Pancreas (tissue), 10 donors: ENCODE measurements around the gene MED25. TPM values are rescaled to one million over a fixed set of nuclear protein-coding genes. Genes with fewer than 3 reads are reported as not detected.

Experiments used
- ATAC-seq, 4 donors: fragments of 200-7000 bp; cut with Tn5 transposase; one replicate each; pipeline versions ENCODE4 v1.8.0 to v1.9.1; 2020; ENCODE audit warnings: mild to moderate bottlenecking in 4 of 4, moderate library complexity in 4 of 4
- DNase-seq, 6 donors: peaks; one replicate each; pipeline ENCODE4 v3.0.0-alpha.2; 2020
- FAIRE-seq: peaks from 2 replicates; lab custom pipeline; 2012; peaks lifted over from hg19 to GRCh38; lab: Jason Lieb, UNC
- H3K27ac ChIP-seq, 4 donors: fragments of 200-600 bp; sonication (generic); 1 replicate in 3 of 4; 2 replicates in 1 of 4; pipeline versions ENCODE4 v1.5.0 to v1.8.0; 2020
- H3K27me3 ChIP-seq, 4 donors: fragments of 200-600 bp; one replicate each; pipeline ENCODE4 v1.8.0; 2021
- H3K36me3 ChIP-seq, 3 donors: fragments of 200-600 bp; sonication (generic) in 1 of 3; one replicate each; pipeline versions ENCODE4 v1.5.0 to v1.8.0; 2020 to 2021
- H3K4me1 ChIP-seq, 3 donors: fragments of 200-600 bp; one replicate each; pipeline ENCODE4 v1.8.0; 2021
- H3K4me3 ChIP-seq, 4 donors: fragments of 200-600 bp; sonication (generic) in 2 of 4; one replicate each; pipeline versions ENCODE4 v1.5.0 to v1.8.0; 2020 to 2021
- H3K9me3 ChIP-seq, 4 donors: fragments of 200-600 bp; one replicate each; pipeline ENCODE4 v1.8.0; 2021
- WGBS, 2 donors: extraction: QIAGEN DNeasy Blood & Tissue Kit; methylation state at CpG; one replicate each; pipeline ENCODE4 v1.1.7; 2013; 5-methylcytosine and 5-hydroxymethylcytosine counted together
- intact Hi-C, 3 donors: fragments of 100-400 bp; cut with DNase I; formaldehyde crosslinking; loops; one replicate each; pipeline versions ENCODE4 v1.11.1 to v1.14.2; 2022
- polyA plus RNA-seq, 2 donors: library from polyadenylated mRNA; stranded (reverse); fragments of 200-250 nt; gene quantifications; one replicate each; pipeline ENCODE4 v1.2.3, GENCODE V29; 2013
- total RNA-seq, 6 donors: library from RNA; stranded (reverse); fragmentation: NEBNext Ultra II Directional in 4 of 6; extraction: Animal tissue kit (Norgen Biotek cat#: 25700) in 4 of 6; gene quantifications; one replicate each; pipeline versions ENCODE4 v1.2.1 to v1.2.4, GENCODE V29; 2021 to 2023
- TF ChIP-seq, protein P1 (sequence below), 4 donors: fragments of 200-600 bp; sonication (generic) in 3 of 4; IDR thresholded peaks; one replicate each; pipeline versions ENCODE4 v1.5.0 to v1.8.0; 2021; ENCODE audit warnings: antibody characterized with exemption in 4 of 4
- donor health status: healthy with polysubstance abuse.
- donor health status: DM: no; HTN: no; CAD: no; lungs with moderate emphysema.
- donor health status: DM: no; HTN: no; CAD: no.
- donor health status: control.
- donor health status: control.
- donor health status: Bipolar disorder and iron deficiency.
- donor health status: DM: yes; HTN: yes; CAD: no.
- donor health status: DM: no; HTN: no; CAD: no.
- donor health status: DM: no; HTN: no; CAD: no.
- donor health status: DM: yes; HTN: yes; CAD: no.

Gene MED25
- total and polyA plus RNA-seq, 8 donors = 19.4 to 60.0 (median 27.8) TPM

DNA sequence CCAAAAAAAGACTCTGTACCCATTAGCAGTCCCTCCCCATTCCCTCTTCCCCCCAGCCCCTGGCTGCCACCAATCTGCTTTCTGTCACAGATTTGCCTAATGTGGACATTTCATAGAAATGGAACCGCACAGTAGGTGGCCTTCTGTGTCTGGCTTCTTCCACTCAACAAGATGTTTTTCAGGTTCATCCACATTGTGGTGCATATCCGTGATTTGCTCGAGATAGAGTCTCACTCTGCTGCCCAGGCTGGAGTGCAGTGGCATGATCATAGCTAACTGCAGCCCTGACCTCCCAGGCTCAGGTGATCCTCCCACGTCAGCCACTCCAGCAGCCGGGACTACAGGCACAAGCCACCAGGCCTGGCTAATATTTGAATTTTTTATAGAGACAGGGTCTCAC, 30.3 kb upstream of the MED25 start:
- H3K9me3 ChIP-seq = no peaks in the 10 kb centered on the region
- FAIRE-seq (no peak), DNase-seq (no peak), ATAC-seq (no peak)
- WGBS, 2 donors = 87 to 88% methylated on average over 5 of the region's 5 CpGs
- H3K4me3 ChIP-seq = no peak overlapping the region
- no peaks in the 10 kb centered on the region for H3K4me1 ChIP-seq
- TF ChIP-seq, protein P1, sequence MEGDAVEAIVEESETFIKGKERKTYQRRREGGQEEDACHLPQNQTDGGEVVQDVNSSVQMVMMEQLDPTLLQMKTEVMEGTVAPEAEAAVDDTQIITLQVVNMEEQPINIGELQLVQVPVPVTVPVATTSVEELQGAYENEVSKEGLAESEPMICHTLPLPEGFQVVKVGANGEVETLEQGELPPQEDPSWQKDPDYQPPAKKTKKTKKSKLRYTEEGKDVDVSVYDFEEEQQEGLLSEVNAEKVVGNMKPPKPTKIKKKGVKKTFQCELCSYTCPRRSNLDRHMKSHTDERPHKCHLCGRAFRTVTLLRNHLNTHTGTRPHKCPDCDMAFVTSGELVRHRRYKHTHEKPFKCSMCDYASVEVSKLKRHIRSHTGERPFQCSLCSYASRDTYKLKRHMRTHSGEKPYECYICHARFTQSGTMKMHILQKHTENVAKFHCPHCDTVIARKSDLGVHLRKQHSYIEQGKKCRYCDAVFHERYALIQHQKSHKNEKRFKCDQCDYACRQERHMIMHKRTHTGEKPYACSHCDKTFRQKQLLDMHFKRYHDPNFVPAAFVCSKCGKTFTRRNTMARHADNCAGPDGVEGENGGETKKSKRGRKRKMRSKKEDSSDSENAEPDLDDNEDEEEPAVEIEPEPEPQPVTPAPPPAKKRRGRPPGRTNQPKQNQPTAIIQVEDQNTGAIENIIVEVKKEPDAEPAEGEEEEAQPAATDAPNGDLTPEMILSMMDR (IDR thresholded peaks at IDR 0.05) = no peak
- H3K27me3 ChIP-seq = no peaks in the 10 kb centered on the region
- H3K27ac ChIP-seq = no peak overlapping the region
- intact Hi-C loops = no loop called here
- H3K36me3 ChIP-seq = peaks cover 0 to 4% (median under 1%) of the 10 kb centered on the region in 3 donors

DNA sequence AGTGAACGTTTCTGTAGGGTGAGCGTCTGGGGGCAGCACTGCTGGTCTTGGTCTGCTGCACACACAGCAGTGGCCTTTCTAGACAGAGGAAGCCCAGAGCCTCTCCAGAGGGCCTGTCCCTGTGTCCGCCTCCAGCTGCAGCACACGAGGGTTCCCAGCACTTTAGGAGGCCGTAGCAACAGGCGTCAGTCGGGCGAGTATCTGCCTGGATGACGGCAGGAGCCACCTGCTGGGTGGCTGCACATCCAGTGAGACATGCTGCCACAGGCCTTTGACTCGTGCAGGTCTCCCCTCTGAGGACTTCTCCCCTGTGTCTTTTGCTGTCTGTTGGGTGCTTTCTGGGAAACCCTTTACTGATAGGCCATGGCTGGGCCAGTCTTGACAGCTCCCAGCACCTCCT, 29.2 kb upstream of the MED25 start:
- whole genome bisulfite sequencing, 2 donors = 83 to 85% methylated on average over 10 of the region's 10 CpGs
- no peak overlapping the region for H3K4me3 ChIP-seq
- TF ChIP-seq, protein P1 (IDR thresholded peaks at IDR 0.05) = no peak
- no peak for FAIRE-seq
- DNase-seq = no peak
- H3K36me3 ChIP-seq = peaks cover 0 to 9% (median 0%) of the 10 kb centered on the region in 3 donors
- H3K27ac ChIP-seq = no peak overlapping the region
- H3K9me3 ChIP-seq = no peaks in the 10 kb centered on the region
- no peaks in the 10 kb centered on the region for H3K27me3 ChIP-seq
- intact Hi-C loops = no loop called here
- H3K4me1 ChIP-seq = no peaks in the 10 kb centered on the region
- peak in 2 of 4 donors; percentile 8 to 28 for ATAC-seq

DNA sequence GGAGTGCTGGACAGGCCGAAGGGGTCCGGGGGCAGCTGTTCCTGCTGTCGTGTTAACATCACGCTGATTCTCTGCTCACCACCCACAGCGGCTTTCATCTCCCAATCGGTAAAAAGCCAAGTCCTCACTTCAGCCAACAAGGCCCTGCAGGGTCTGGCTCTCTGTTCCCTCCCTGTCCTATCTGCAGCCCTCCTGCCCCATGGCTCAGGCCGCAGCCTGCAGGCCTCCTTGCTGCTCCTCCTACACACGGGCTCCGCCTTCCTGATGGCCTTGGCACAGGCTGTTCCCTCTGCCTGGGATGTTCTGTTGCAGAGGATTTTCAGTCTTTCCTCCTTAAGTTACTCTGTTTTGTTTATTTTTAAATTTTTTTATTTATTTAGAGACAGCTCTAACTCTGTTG, 27.2 kb upstream of the MED25 start:
- no peak for DNase-seq
- peak in 3 of 4 donors; percentile 23 to 63 (median 58) for ATAC-seq
- no peaks in the 10 kb centered on the region for H3K4me1 ChIP-seq
- no peak overlapping the region for H3K27ac ChIP-seq
- H3K9me3 ChIP-seq = no peaks in the 10 kb centered on the region
- intact Hi-C loops = no loop called here
- 73 to 76% methylated on average over 9 of the region's 9 CpGs for WGBS, 2 donors
- H3K27me3 ChIP-seq = no peaks in the 10 kb centered on the region
- TF ChIP-seq, protein P1 (IDR thresholded peaks at IDR 0.05) = no peak
- peaks cover 0 to 19% (median 11%) of the 10 kb centered on the region in 3 donors for H3K36me3 ChIP-seq
- FAIRE-seq = no peak
- H3K4me3 ChIP-seq = no peak overlapping the region

DNA sequence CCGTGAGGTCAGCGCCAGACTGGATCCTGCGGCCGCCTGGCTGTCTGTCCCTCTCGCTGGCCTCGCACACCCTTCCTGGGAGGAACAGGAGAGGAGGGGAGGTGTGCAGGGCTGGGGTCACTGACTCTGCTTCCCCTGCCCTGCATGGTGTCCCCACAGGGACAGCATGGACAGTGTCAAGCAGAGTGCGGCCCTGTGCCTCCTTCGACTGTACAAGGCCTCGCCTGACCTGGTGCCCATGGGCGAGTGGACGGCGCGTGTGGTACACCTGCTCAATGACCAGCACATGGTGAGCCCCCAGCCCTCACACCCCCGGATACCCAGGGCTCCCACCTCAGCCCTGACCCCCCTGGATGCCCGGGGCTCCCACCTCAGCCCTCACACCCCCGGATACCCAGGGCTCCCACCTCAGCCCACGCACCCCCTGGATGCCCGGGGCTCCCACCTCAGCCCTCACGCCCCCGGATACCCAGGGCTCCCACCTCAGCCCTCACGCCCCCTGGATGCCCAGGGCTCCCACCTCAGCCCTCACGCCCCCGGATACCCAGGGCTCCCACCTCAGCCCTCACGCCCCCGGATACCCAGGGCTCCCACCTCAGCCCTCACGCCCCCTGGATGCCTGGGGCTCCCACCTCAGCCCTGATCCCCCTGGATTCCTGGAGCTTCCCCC, 26.2 kb upstream of the MED25 start:
- FAIRE-seq (no peak), ATAC-seq (no peak), DNase-seq (no peak)
- TF ChIP-seq, protein P1 (IDR thresholded peaks at IDR 0.05) = no peak
- H3K36me3 ChIP-seq = peaks cover 4 to 21% (median 13%) of the 10 kb centered on the region in 3 donors
- no peaks in the 10 kb centered on the region for H3K4me1 ChIP-seq
- H3K9me3 ChIP-seq = no peaks in the 10 kb centered on the region
- intact Hi-C loops = no loop called here
- no peak overlapping the region for H3K27ac ChIP-seq
- WGBS, 2 donors = 95 to 96% methylated on average over 25 to 26 of the region's 26 CpGs
- no peak overlapping the region for H3K4me3 ChIP-seq
- H3K27me3 ChIP-seq = no peaks in the 10 kb centered on the region
